Measurements from ENCODE around the gene NEK6. TPM values are rescaled to one million over a fixed set of nuclear protein-coding genes. Genes with fewer than 3 reads are reported as not detected.

Gene NEK6
- total RNA-seq, 1 donor, result 64.3 TPM

GRCh38 chr9:124213396-124213795 is 44.4 kb upstream of the NEK6 start:
- no peak for TF ChIP-seq CTCF (IDR thresholded peaks at IDR 0.05; ENCODE audit: insufficient read depth, low read length)
- no peak overlapping the region for H3K4me3 ChIP-seq (ENCODE audit: low read depth, low read length)
- no peak for DNase-seq (ENCODE audit: low read depth)

GRCh38 chr9:124214116-124214515 is 43.6 kb upstream of the NEK6 start:
- H3K4me3 ChIP-seq (ENCODE audit: low read depth, low read length), result no peak overlapping the region
- TF ChIP-seq CTCF (IDR thresholded peaks at IDR 0.05; ENCODE audit: insufficient read depth, low read length), result no peak
- no peak for DNase-seq (ENCODE audit: low read depth)

- H3K4me3 ChIP-seq (ENCODE audit: low read depth, low read length), result no peak overlapping the region
- no peak for TF ChIP-seq CTCF (IDR thresholded peaks at IDR 0.05; ENCODE audit: insufficient read depth, low read length)
- DNase-seq (ENCODE audit: low read depth), result no peak
These were observed 43.0 kb upstream of the NEK6 start for GRCh38 chr9:124214596-124215367.

- no peak overlapping the region for H3K4me3 ChIP-seq (ENCODE audit: low read depth, low read length)
- DNase-seq (ENCODE audit: low read depth), result no peak
These were observed 42.3 kb upstream of the NEK6 start for GRCh38 chr9:124215368-124215910.

GRCh38 chr9:124215956-124216355 is 41.8 kb upstream of the NEK6 start:
- no peak overlapping the region for H3K4me3 ChIP-seq (ENCODE audit: low read depth, low read length)
- TF ChIP-seq CTCF (IDR thresholded peaks at IDR 0.05; ENCODE audit: insufficient read depth, low read length), result no peak
- DNase-seq (ENCODE audit: low read depth), result no peak

More at GRCh38 chr9:124215368-124215910, 42.3 kb upstream of the NEK6 start:
- TF ChIP-seq CTCF (IDR thresholded peaks at IDR 0.05; ENCODE audit: insufficient read depth, low read length), result no peak

GRCh38 chr9:124216474-124217176 is 41.1 kb upstream of the NEK6 start:
- DNase-seq (ENCODE audit: low read depth), result no peak
- H3K4me3 ChIP-seq (ENCODE audit: low read depth, low read length), result no peak overlapping the region
- TF ChIP-seq CTCF (IDR thresholded peaks at IDR 0.05; ENCODE audit: insufficient read depth, low read length), result no peak

Measured in fibroblast of the aortic adventitia (primary cell).